IPS-NIHi11 (cell line): ENCODE data around the gene ADAMTS4.

ENCODE experiments used
- DNase-seq: peaks from one replicate; pipeline ENCODE4 v3.0.0; 2012; ENCODE audit warnings: mixed read lengths, low spot score

ADAMTS4 gene

GRCh38 chr1:161145832-161146231 lies 53.0 kb downstream of the ADAMTS4 start:
- DNase-seq = no peak

- DNase-seq = no peak
Observed at GRCh38 chr1:161140755-161141400, 58.0 kb downstream of the ADAMTS4 start.

- peak; percentile 23 for DNase-seq
Observed at GRCh38 chr1:161139766-161140165, 59.1 kb downstream of the ADAMTS4 start.

- no peak for DNase-seq
Observed at GRCh38 chr1:161138431-161138830, 60.4 kb downstream of the ADAMTS4 start.

DNA sequence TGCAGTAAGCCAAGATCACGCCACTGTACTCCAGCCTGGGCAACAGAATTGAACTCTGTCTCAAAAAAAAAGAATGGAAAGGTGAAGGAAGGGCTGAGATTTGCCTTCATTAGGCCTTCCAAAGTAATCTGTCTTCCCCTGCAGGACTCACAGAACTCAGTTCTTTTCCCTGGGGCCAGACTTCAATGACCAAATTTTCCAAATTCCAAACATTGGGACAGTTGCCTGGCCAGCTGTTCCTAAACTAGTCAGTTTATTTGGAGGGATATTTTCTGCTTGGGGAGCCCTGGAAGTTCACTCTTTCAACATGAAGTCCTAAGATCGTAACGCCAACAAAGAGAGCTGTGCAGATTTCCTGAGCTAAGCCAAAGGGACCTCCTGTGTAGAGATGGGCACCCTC lies 61.0 kb downstream of the ADAMTS4 start:
- DNase-seq = no peak
